ENCODE data around the gene GRAMD1A.

The GRAMD1A gene

GRCh38 chr19:35025969-35026368 is 25.8 kb downstream of the GRAMD1A start:
- Histone ChIP-seq H3K9me3 (ENCODE audit: control insufficient read depth, insufficient read depth, low read length) (no peaks in the 10 kb centered on the region), H3K4me3 (ENCODE audit: low read length) (no peak overlapping the region), H3K27ac (ENCODE audit: low read depth, low read length) (no peak overlapping the region), H3F3A (ENCODE audit: control insufficient read depth, insufficient read depth) (0 out of 2 replicates have a peak, but pooled peaks cover 3% of the 10 kb centered on the region), H3K9me2 (replicated peaks; ENCODE audit: control insufficient read depth, low read length) (no peaks in the 10 kb centered on the region), H3K79me2 (ENCODE audit: control insufficient read depth, low read length) (no peaks in the 10 kb centered on the region), H3K4me2 (ENCODE audit: low read length) (no peak overlapping the region), H3K4me1 (ENCODE audit: control insufficient read depth, low read length) (peaks cover 3% of the 10 kb centered on the region; the same call in 1 of the 2 replicates), H3K36me3 (ENCODE audit: control insufficient read depth, low read length) (peaks cover 69% of the 10 kb centered on the region), H4K20me1 (ENCODE audit: control insufficient read depth, insufficient read depth, low read depth, low read length) (0 out of 2 replicates have a peak, but pooled peaks cover 3% of the 10 kb centered on the region), H3K27me3 (ENCODE audit: control insufficient read depth, low read length) (peaks cover 8% of the 10 kb centered on the region)
- TF ChIP-seq EZH2phosphoT487 (IDR thresholded peaks at IDR 0.05; ENCODE audit: borderline replicate concordance, low read length) = no peak
- no peak for TF ChIP-seq CTCF (IDR thresholded peaks at IDR 0.05; ENCODE audit: low read depth, low read length, poor library complexity, severe bottlenecking)

- H3K4me1 ChIP-seq (ENCODE audit: control insufficient read depth, low read length) = peaks cover 3% of the 10 kb centered on the region; the same call in 1 of the 2 replicates
- no peaks in the 10 kb centered on the region for H3K9me3 ChIP-seq (ENCODE audit: control insufficient read depth, insufficient read depth, low read length)
- H3K27ac ChIP-seq (ENCODE audit: low read depth, low read length) = no peak overlapping the region
- no peak overlapping the region for H3K4me2 ChIP-seq (ENCODE audit: low read length)
- H3K36me3 ChIP-seq (ENCODE audit: control insufficient read depth, low read length) = peaks cover 65% of the 10 kb centered on the region
- no peaks in the 10 kb centered on the region for H3K79me2 ChIP-seq (ENCODE audit: control insufficient read depth, low read length)
- H3K27me3 ChIP-seq (ENCODE audit: control insufficient read depth, low read length) = peaks cover 13% of the 10 kb centered on the region
- TF ChIP-seq CTCF (IDR thresholded peaks at IDR 0.05; ENCODE audit: low read depth, low read length, poor library complexity, severe bottlenecking) (no peak), EZH2phosphoT487 (IDR thresholded peaks at IDR 0.05; ENCODE audit: borderline replicate concordance, low read length) (no peak)
- 0 out of 2 replicates have a peak, but pooled peaks cover 3% of the 10 kb centered on the region for H3F3A ChIP-seq (ENCODE audit: control insufficient read depth, insufficient read depth)
- no peaks in the 10 kb centered on the region for H3K9me2 ChIP-seq (replicated peaks; ENCODE audit: control insufficient read depth, low read length)
- 0 out of 2 replicates have a peak, but pooled peaks cover 3% of the 10 kb centered on the region for H4K20me1 ChIP-seq (ENCODE audit: control insufficient read depth, insufficient read depth, low read depth, low read length)
- H3K4me3 ChIP-seq (ENCODE audit: low read length) = no peak overlapping the region
Measured at GRCh38 chr19:35026418-35026817, 26.3 kb downstream of the GRAMD1A start.

GRCh38 chr19:35027009-35027408 is 26.9 kb downstream of the GRAMD1A start:
- Histone ChIP-seq H3K36me3 (ENCODE audit: control insufficient read depth, low read length) (peaks cover 59% of the 10 kb centered on the region), H3K79me2 (ENCODE audit: control insufficient read depth, low read length) (no peaks in the 10 kb centered on the region), H3K4me2 (ENCODE audit: low read length) (no peak overlapping the region), H4K20me1 (ENCODE audit: control insufficient read depth, insufficient read depth, low read depth, low read length) (0 out of 2 replicates have a peak, but pooled peaks cover 3% of the 10 kb centered on the region), H3K4me1 (ENCODE audit: control insufficient read depth, low read length) (peaks cover 3% of the 10 kb centered on the region; the same call in 1 of the 2 replicates), H3K9me3 (ENCODE audit: control insufficient read depth, insufficient read depth, low read length) (no peaks in the 10 kb centered on the region), H3K27me3 (ENCODE audit: control insufficient read depth, low read length) (peaks cover 19% of the 10 kb centered on the region), H3K9me2 (replicated peaks; ENCODE audit: control insufficient read depth, low read length) (no peaks in the 10 kb centered on the region), H3K4me3 (ENCODE audit: low read length) (no peak overlapping the region), H3F3A (ENCODE audit: control insufficient read depth, insufficient read depth) (0 out of 2 replicates have a peak, but pooled peaks cover 3% of the 10 kb centered on the region), H3K27ac (ENCODE audit: low read depth, low read length) (no peak overlapping the region)
- TF ChIP-seq CTCF (IDR thresholded peaks at IDR 0.05; ENCODE audit: low read depth, low read length, poor library complexity, severe bottlenecking) = no peak
- no peak for TF ChIP-seq EZH2phosphoT487 (IDR thresholded peaks at IDR 0.05; ENCODE audit: borderline replicate concordance, low read length)
